IPS DF 19.7 (cell line): ENCODE data around the gene ZNF668.
"Not testable (repeated sequence)": the region's sequence is repeated elsewhere in the genome, so short reads cannot be mapped to it uniquely, and the experiment has no call there.

Experiments used
- DNase-seq: peaks from one replicate; pipeline ENCODE4 v3.0.0-alpha.2; 2013; ENCODE audit warnings: low read depth, low spot score

The ZNF668 gene

DNA sequence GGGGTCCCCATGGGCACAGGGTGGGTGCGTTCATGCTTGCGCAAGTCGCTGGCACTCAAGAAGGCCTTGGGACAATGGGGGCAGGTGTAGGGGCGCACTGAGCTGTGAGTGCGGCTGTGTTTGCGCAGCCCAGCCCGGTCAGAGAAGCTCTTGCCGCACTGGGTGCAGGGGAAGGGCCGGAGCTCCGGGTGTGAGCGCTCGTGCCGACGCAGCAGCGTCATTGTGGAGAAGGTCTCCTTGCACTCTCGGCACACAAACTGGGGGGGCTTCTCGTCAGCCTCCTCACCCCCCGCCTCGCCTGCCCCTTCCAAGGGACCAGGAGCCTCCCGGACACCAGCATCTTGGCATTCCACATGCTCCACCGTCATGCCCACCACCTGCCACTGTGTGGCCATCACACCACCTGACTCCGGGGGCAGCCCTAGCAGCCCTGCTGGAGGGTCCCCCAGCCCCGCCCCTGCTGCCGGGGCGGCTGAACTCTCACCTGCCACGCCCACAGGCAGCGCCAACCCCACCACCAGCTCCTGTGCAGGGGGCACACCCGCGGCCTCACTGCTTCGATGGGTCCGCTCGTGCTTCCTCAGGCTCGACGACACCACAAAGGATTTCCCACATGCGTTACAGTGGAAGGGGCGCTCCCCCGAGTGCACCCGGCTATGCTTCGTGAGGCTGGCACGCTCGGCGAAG, 12.8 kb downstream of the ZNF668 start:
- no peak for DNase-seq

- DNase-seq, result no peak
Measured at GRCh38 chr16:31055613-31056012, 18.4 kb downstream of the ZNF668 start.

DNA sequence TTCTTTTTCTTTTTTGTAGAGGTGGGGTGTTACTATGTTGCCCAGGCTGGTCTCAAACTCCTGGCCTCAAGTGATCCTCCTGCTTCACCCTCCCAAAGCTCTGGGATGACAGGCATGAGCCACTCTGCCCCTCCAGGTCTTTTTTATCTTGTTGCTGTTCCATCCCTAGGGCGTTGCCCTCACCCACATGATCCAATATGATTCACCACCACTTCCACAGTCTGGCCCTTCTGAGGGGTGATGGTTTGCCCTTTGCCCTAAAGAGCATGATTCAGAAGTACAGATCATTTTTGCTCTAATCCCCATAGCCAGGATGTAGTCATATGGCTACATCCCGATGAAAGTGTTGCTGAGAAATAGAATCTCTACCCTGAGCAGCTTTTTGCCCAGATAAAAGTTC, 21.9 kb downstream of the ZNF668 start:
- no peak for DNase-seq

DNA sequence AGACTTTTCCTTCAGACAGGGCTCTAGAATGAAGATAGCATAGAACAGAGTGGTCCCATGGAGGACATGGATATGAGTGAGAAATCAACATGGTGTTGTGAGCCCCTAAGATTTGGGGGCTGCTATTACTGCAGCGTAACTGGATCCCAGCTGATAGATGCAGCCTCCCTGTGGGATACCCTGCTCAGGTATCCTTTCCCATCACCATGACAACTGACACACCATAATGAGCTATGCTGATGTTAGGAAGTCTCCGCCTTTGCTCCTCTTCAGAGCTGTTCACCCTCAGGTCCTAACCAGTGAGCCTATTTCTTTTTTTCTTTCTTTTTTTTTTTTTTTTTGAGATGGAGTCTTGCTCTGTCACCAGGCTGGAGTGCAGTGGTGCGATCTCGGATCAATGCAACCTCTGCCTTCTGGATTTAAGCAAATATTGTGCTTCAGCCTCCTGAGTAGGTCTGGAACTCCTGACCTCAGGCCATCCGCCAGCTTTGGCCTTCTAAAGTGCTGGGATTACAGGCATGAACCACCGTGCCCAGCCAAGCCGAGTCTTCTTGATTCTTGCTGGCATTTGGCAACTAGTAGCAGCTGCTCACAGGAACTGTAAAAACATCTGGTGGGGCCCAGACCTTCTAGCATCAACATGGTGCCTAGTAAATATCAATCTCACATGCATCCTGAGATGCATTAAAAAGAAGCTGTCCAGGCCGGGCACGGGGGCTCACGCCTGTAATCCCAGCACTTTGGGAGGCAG, 23.6 kb downstream of the ZNF668 start:
- no peak for DNase-seq

- DNase-seq, result no peak
Measured at GRCh38 chr16:31043898-31044481, 30.1 kb downstream of the ZNF668 start.

GRCh38 chr16:31043352-31043751, 30.7 kb downstream of the ZNF668 start:
- no peak for DNase-seq

DNA sequence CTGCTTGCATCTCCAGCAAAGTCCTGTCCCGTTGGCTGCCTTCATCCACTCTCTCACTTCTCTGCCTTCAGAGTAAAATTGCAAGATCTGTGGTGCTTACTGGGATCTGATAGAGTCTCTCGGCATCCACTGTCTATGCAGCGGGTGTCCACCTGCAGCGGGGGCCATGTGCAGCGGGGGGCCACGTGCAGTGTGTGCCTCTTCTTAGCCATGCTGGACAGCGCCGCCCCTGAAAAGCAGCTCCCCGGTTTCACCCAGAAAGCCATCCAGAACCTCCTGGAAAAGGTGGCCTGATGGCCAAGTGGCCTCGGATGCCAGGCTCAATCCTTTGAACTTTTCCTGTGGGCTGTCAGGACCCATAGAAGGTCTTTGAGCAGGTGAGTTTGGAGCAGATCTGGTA, 31.2 kb downstream of the ZNF668 start:
- no peak for DNase-seq

- DNase-seq, result no peak
Measured at GRCh38 chr16:31038993-31039392, 35.0 kb downstream of the ZNF668 start.

- DNase-seq, result no peak
Measured at GRCh38 chr16:31036691-31037090, 37.3 kb downstream of the ZNF668 start.

GRCh38 chr16:31033709-31034492, 40.1 kb downstream of the ZNF668 start:
- no peak for DNase-seq

DNA sequence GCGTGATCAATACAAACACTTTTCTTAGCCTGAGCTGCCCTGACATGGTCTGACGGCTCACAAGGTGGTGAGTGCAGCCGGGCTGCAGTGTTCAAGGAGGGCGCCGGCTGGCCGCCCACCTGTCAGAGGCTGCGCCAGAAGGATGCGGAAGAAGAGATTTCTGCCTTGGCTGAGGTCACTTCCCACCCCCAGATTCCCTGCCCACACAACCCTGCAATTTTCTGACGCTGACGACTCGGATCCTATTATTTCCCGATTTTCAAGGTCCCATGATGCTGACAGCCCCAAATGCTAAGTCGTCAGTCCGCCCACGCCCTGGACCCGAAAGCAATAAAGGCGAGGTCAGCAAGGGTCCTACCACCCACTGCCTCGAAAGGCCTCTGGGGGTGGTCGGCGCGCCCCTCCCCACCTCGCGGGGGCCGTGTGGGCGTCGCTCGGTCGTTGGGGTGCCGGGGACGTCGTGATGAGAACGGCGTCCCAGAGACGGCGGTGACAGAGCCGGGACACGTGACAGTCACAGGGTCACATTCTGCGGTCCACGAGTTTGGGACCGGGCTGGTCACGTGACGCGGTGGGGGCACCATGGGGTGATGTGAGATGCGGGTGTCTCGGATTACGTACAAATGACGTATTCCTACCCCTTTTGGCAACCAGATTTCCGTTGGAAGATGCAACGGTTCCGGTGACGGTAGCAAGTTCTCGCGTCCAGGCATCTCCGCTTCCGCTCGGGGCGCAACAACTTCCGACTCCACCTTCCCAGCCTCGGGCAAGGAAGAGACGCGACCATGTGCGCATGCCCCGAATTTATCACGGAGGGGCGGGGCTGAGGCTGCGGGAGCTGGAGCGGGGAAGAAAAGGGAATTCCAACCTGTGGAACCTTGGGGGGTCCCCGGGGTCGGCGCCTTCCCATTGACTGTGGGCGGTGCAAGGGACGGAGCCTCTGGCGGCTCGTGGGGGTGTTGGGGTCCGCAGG, 41.0 kb downstream of the ZNF668 start, which contains the start of gene STX4:
STX4 (plus strand) TSS at position 823 of the 973 bp plus-strand sequence. CDS start 248 bp downstream, outside the sequence.
- peak; percentile 95 for DNase-seq

GRCh38 chr16:31031276-31031675, 42.8 kb downstream of the ZNF668 start:
- no peak for DNase-seq

- DNase-seq, result no peak
Measured at GRCh38 chr16:31029272-31029671, 44.8 kb downstream of the ZNF668 start.

GRCh38 chr16:31025339-31025738, 48.7 kb downstream of the ZNF668 start:
- DNase-seq, result no peak

- no peak for DNase-seq
Measured at GRCh38 chr16:31023627-31024226, 50.3 kb downstream of the ZNF668 start.

DNA sequence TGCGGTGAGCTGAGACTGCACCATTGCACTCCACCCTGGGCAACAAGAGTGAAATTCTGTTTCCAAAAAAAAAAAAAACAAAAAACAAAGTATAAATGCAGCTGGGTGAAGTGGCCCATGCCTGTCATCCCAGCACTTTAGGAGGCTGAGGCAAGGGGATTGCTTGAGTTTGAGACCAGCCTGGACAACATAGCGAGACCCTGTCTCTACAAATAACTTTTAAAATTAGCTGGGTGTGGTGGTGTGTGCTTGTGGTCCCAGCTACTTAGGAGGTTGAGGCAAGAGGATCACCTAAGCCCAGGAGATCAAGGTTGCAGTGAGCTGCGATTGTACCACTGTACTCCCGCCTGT, 50.8 kb downstream of the ZNF668 start:
- DNase-seq, result no peak

GRCh38 chr16:31022544-31023251, 51.3 kb downstream of the ZNF668 start:
- no peak for DNase-seq

- DNase-seq, result no peak
Measured at GRCh38 chr16:31020536-31020935, 53.5 kb downstream of the ZNF668 start.

- DNase-seq, result not testable (repeated sequence)
Measured at GRCh38 chr16:31017756-31018155, 56.3 kb downstream of the ZNF668 start.

GRCh38 chr16:31016018-31016417, 58.0 kb downstream of the ZNF668 start:
- no peak for DNase-seq
